ENCODE results near the gene GMCL2. TPM values are rescaled to one million over a fixed set of nuclear protein-coding genes. Genes with fewer than 3 reads are reported as not detected.

Gene GMCL2
- total RNA-seq, 1 experiment from 2014 or later = not detected

- Histone ChIP-seq H4K20me1 (ENCODE audit: control insufficient read depth, insufficient read depth, insufficient read length) (peaks cover 3% of the 10 kb centered on the region), H3T11ph (ENCODE audit: low read length) (no peak overlapping the region), H4K5ac (ENCODE audit: insufficient read length, low read depth, low read length) (no peak overlapping the region), H2AFZ (ENCODE audit: low read length) (no peak overlapping the region), H2BK120ac (ENCODE audit: low read depth, low read length, poor library complexity, severe bottlenecking) (no peak overlapping the region), H3K56ac (ENCODE audit: insufficient read length, low read depth, low read length) (no peak overlapping the region), H3K79me1 (ENCODE audit: insufficient read depth, low read depth, low read length, poor library complexity, severe bottlenecking) (no peaks in the 10 kb centered on the region), H3K18ac (ENCODE audit: insufficient read length, low read depth, low read length) (no peak overlapping the region), H3K23me2 (ENCODE audit: insufficient read length, low read depth, low read length, poor library complexity, severe bottlenecking) (no peaks in the 10 kb centered on the region), H3K27me3 (ENCODE audit: insufficient read depth, low read length) (no peaks in the 10 kb centered on the region), H3K4me1 (ENCODE audit: insufficient read depth, low read length) (peaks cover 2% of the 10 kb centered on the region; the same call in 1 of the 2 replicates), H2BK20ac (ENCODE audit: low read depth, low read length, poor library complexity, severe bottlenecking) (no peak overlapping the region), H3K79me2 (ENCODE audit: insufficient read depth, low read length) (no peaks in the 10 kb centered on the region), H3K9me3 (ENCODE audit: control insufficient read depth, low read depth, low read length) (no peaks in the 10 kb centered on the region), H3K23ac (ENCODE audit: insufficient read length, low read depth, low read length) (no peak overlapping the region), H2BK5ac (ENCODE audit: insufficient read length, low read length) (no peak overlapping the region), H4K91ac (ENCODE audit: insufficient read length, low read depth, low read length) (no peak overlapping the region), H2BK12ac (ENCODE audit: insufficient read length, low read depth, low read length) (no peak overlapping the region), H3K4me2 (ENCODE audit: insufficient read depth, insufficient read length, low read length) (no peak overlapping the region), H4K8ac (replicated peaks; ENCODE audit: insufficient read length, low read depth, low read length) (no peak overlapping the region), H3K14ac (ENCODE audit: insufficient read depth, low read length) (no peak overlapping the region), H3K9ac (ENCODE audit: extremely low read depth, insufficient read length, low read length) (no peak overlapping the region), H2AK5ac (ENCODE audit: insufficient read length, low read length) (no peak overlapping the region), H3K4ac (ENCODE audit: low read depth, low read length) (no peak overlapping the region), H3K27ac (ENCODE audit: insufficient read length, low read depth, low read length) (no peak overlapping the region), H2BK15ac (ENCODE audit: low read depth, low read length) (no peak overlapping the region)
- no peak overlapping the region for H3K4me3 Mint-ChIP-seq
- WGBS (ENCODE audit: extremely low coverage, insufficient read length, low lambda C conversion rate) = no CpG with 5 or more reads among the region's 5 CpGs
- peaks cover 24 to 75% (median 55%) of the 10 kb centered on the region in 3 experiments; a peak in 6 of 7 replicates for H3K36me3 Mint-ChIP-seq (ENCODE audit: insufficient read depth in 1 of 3, low read depth in 3 of 3)
- H3K27ac Mint-ChIP-seq = no peak overlapping the region; a peak in 1 of 7 replicates
- TF ChIP-seq CTCF (conservative IDR thresholded peaks at IDR 0.05) = no peak
- no peaks in the 10 kb centered on the region for H3K9me3 Mint-ChIP-seq
- H3K4me1 Mint-ChIP-seq = peaks cover 17% of the 10 kb centered on the region in 2 experiments
- DNase-seq = no peak
- no peaks in the 10 kb centered on the region for H3K27me3 Mint-ChIP-seq (ENCODE audit: low read depth)
These were observed 34.7 kb upstream of the GMCL2 start for GRCh38 chr5:178221853-178222252.

Measured in H9 (cell line).